ENCODE results near the gene CLIC5. TPM values are rescaled to one million over a fixed set of nuclear protein-coding genes. Genes with fewer than 3 reads are reported as not detected.

Gene CLIC5
- total RNA-seq, 1 experiment from 2014 or later, result 0.20 TPM

DNA sequence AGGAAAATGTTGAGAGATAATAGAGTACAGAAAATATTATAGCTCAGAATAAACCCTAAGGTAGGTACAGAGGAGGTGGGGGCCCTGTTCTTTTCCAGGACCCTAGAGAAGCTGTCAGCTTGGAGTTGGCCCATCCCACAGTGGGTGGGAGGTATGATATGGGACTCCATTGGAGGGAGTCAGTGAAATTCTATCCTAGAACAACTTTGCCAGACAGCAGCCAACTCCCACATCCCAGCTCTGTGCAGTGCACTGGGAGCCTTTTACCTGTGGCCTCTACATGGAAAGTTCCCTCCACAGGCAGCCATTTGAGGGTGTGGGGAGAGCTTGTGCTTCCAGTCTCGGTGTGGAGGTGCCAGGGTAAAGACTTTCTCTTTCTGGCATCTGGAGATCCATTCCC, 36.8 kb upstream of the CLIC5 start:
- Histone ChIP-seq H2BK12ac (ENCODE audit: insufficient read length, low read depth, low read length) (no peak overlapping the region), H3K27ac (ENCODE audit: insufficient read length, low read depth, low read length) (no peak overlapping the region), H2BK20ac (ENCODE audit: low read depth, low read length, poor library complexity, severe bottlenecking) (no peak overlapping the region), H2BK5ac (ENCODE audit: insufficient read length, low read length) (no peak overlapping the region), H4K91ac (ENCODE audit: insufficient read length, low read depth, low read length) (no peak overlapping the region), H3K9me3 (ENCODE audit: control insufficient read depth, low read depth, low read length) (no peaks in the 10 kb centered on the region), H3K4me1 (ENCODE audit: insufficient read depth, low read length) (no peaks in the 10 kb centered on the region; the same call in 1 of the 2 replicates), H3K27me3 (ENCODE audit: insufficient read depth, low read length) (no peaks in the 10 kb centered on the region), H4K8ac (replicated peaks; ENCODE audit: insufficient read length, low read depth, low read length) (no peak overlapping the region), H3K4ac (ENCODE audit: low read depth, low read length) (no peak overlapping the region), H4K20me1 (ENCODE audit: control insufficient read depth, insufficient read depth, insufficient read length) (no peaks in the 10 kb centered on the region), H3K79me1 (ENCODE audit: insufficient read depth, low read depth, low read length, poor library complexity, severe bottlenecking) (no peaks in the 10 kb centered on the region), H2BK120ac (ENCODE audit: low read depth, low read length, poor library complexity, severe bottlenecking) (no peak overlapping the region), H3K56ac (ENCODE audit: insufficient read length, low read depth, low read length) (no peak overlapping the region), H2AFZ (ENCODE audit: low read length) (no peak overlapping the region), H3K4me2 (ENCODE audit: insufficient read depth, insufficient read length, low read length) (no peak overlapping the region), H2AK5ac (ENCODE audit: insufficient read length, low read length) (no peak overlapping the region), H3K18ac (ENCODE audit: insufficient read length, low read depth, low read length) (no peak overlapping the region), H2BK15ac (ENCODE audit: low read depth, low read length) (no peak overlapping the region), H3T11ph (ENCODE audit: low read length) (no peak overlapping the region), H3K79me2 (ENCODE audit: insufficient read depth, low read length) (no peaks in the 10 kb centered on the region), H3K9ac (ENCODE audit: extremely low read depth, insufficient read length, low read length) (no peak overlapping the region), H3K23me2 (ENCODE audit: insufficient read length, low read depth, low read length, poor library complexity, severe bottlenecking) (no peaks in the 10 kb centered on the region), H3K23ac (ENCODE audit: insufficient read length, low read depth, low read length) (no peak overlapping the region), H3K14ac (ENCODE audit: insufficient read depth, low read length) (no peak overlapping the region), H4K5ac (ENCODE audit: insufficient read length, low read depth, low read length) (no peak overlapping the region)
- Mint-ChIP-seq H3K36me3 (ENCODE audit: insufficient read depth in 1 of 3, low read depth in 3 of 3) (peaks cover 5 to 14% (median 6%) of the 10 kb centered on the region in 3 experiments; a peak in 6 of 7 replicates), H3K4me1 (peaks cover 20 to 21% of the 10 kb centered on the region in 2 experiments), H3K9me3 (peaks cover 12 to 13% of the 10 kb centered on the region in 2 experiments), H3K27me3 (ENCODE audit: low read depth) (no peaks in the 10 kb centered on the region), H3K4me3 (no peak overlapping the region), H3K27ac (no peak overlapping the region)
- WGBS (ENCODE audit: extremely low coverage, insufficient read length, low lambda C conversion rate), result no CpG with 5 or more reads among the region's 1 CpG
- no peak for DNase-seq
- no peak for TF ChIP-seq CTCF (conservative IDR thresholded peaks at IDR 0.05)

Data from H9 (cell line).